T-helper 2 cell treated with Interferon-gamma antibody and Interleukin-4, amounts not matched to agents 5 μg/mL and 100 μg/mL, for 36 hours (primary cell): ENCODE data around the gene CCDC90B.
"Not testable (repeated sequence)": the region's sequence is repeated elsewhere in the genome, so short reads cannot be mapped to it uniquely, and the experiment has no call there.

Experiments used
- DNase-seq: peaks from one replicate; pipeline ENCODE4 v3.0.0; 2021; ENCODE audit warnings: low spot score
- H3K27ac Mint-ChIP-seq: one replicate; pipeline ENCODE4 v1.8.0; 2021; ENCODE audit warnings: mild to moderate bottlenecking, mixed read lengths
- H3K27me3 Mint-ChIP-seq: one replicate; pipeline ENCODE4 v1.8.0; 2021; ENCODE audit warnings: low read depth, mixed read lengths
- H3K36me3 Mint-ChIP-seq: one replicate; pipeline ENCODE4 v1.8.0; 2021; ENCODE audit warnings: low read depth, mixed read lengths
- H3K4me1 Mint-ChIP-seq: one replicate; pipeline ENCODE4 v1.8.0; 2021; ENCODE audit warnings: low read depth, mixed read lengths
- H3K4me3 Mint-ChIP-seq: one replicate; pipeline ENCODE4 v1.8.0; 2022; ENCODE audit warnings: mild to moderate bottlenecking, moderate library complexity, mixed read lengths
- H3K9me3 Mint-ChIP-seq: one replicate; pipeline ENCODE4 v1.8.0; 2021; ENCODE audit warnings: mixed read lengths

CCDC90B gene

DNA sequence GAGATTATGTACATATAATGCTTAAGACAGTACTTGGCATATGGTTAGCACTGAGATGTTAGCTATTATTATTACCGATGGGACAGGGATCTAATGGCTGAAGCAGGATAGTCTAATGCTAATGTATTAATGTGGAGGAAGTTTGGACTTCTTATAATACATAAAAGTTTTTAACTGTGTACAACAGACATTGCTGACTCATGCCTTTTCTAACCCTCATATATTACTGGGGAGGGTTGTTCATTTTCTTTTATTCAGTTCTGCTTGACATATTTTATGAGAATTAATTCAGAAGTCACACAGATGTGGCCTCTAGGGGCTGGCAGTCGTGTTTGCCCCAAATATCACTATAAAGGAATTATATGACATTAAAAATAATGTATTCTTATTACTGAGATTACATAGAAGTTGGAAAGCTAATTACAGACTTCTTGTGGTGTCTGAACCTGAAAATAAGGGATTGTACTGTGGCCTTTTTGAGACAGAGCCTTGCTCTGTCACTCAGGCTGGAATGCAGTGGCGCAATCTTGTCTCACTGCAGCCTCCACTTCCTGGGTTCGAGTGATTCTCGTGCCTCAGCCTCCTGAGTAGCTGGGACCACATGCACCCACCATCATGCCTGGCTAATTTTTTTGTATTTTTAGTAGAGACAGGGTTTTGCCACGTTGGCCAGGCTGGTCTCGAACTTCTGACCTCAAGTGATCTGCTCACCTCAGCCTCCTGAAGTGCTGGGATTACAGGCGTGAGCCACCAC lies 10.1 kb downstream of the CCDC90B start:
- H3K36me3 Mint-ChIP-seq = peaks cover 37% of the 10 kb centered on the region
- no peaks in the 10 kb centered on the region for H3K27me3 Mint-ChIP-seq
- peaks cover 4% of the 10 kb centered on the region for H3K9me3 Mint-ChIP-seq
- peaks cover 4% of the 10 kb centered on the region for H3K4me1 Mint-ChIP-seq
- H3K4me3 Mint-ChIP-seq = no peak overlapping the region
- DNase-seq = no peak
- H3K27ac Mint-ChIP-seq = no peak overlapping the region

GRCh38 chr11:83272627-83273026 lies 13.5 kb downstream of the CCDC90B start:
- Mint-ChIP-seq H3K27me3 (no peaks in the 10 kb centered on the region), H3K36me3 (peaks cover 57% of the 10 kb centered on the region), H3K4me3 (no peak overlapping the region), H3K9me3 (peaks cover 4% of the 10 kb centered on the region), H3K4me1 (peaks cover 10% of the 10 kb centered on the region), H3K27ac (no peak overlapping the region)
- no peak for DNase-seq

DNA sequence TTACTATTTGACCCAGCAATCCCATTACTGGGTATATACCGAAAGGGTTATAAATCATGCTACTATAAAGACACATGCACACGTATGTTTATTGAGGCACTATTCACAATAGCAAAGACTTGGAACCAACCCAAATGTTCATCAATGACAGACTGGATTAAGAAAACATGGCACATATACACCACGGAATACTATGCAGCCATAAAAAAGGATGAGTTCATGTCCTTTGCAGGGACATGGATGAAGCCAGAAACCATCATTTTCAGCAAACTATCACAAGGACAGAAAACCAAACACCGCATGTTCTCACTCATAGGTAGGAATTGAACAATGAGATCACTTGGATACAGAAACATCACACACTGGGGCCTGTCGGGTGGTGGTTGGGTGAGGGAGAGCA lies 14.4 kb downstream of the CCDC90B start:
- not testable (repeated sequence) for DNase-seq, H3K4me1 Mint-ChIP-seq, H3K27ac Mint-ChIP-seq, H3K27me3 Mint-ChIP-seq, H3K4me3 Mint-ChIP-seq, H3K9me3 Mint-ChIP-seq
- peaks cover 59% of the 10 kb centered on the region for H3K36me3 Mint-ChIP-seq

DNA sequence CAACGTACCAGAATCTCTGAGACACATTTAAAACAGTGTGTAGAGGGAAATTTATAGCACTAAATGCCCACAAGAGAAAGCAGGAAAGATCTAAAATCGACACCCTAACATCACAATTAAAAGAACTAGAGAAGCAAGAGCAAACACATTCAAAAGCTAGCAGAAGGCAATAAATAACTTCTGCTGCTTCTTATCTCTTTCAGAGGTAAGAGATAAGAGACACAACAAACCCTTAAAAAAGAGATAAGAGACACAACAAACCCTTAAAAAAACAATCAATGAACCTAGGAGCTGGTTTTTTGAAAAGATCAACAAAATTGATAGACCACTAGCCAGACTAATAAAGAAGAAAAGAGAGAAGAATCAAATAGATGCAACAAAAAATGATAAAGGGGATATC lies 17.1 kb downstream of the CCDC90B start:
- H3K27ac Mint-ChIP-seq, H3K27me3 Mint-ChIP-seq, DNase-seq, H3K4me3 Mint-ChIP-seq, H3K4me1 Mint-ChIP-seq, H3K9me3 Mint-ChIP-seq: not testable (repeated sequence)
- H3K36me3 Mint-ChIP-seq = peaks cover 59% of the 10 kb centered on the region

DNA sequence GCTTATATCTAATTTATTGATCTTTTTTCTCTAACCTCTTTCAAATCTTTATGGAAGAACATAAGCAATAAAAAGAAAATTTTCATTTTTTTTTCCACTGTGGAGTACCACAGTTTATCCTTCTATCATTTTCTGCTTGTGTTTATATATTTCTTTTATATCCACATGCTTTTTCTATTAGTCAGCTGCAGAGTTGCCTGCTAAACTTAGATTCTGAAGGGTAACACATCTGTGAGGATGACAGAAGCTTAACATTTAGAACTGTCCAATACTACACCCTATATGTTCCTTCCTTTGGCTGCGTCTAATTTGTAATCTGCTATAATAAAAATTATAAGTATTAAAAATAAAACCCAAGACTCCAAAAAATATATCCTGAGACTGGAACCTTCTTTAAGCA lies 20.8 kb downstream of the CCDC90B start:
- DNase-seq = no peak
- Mint-ChIP-seq H3K9me3 (no peaks in the 10 kb centered on the region), H3K4me1 (peaks cover 8% of the 10 kb centered on the region), H3K27me3 (no peaks in the 10 kb centered on the region), H3K27ac (no peak overlapping the region), H3K4me3 (no peak overlapping the region), H3K36me3 (peaks cover 38% of the 10 kb centered on the region)

DNA sequence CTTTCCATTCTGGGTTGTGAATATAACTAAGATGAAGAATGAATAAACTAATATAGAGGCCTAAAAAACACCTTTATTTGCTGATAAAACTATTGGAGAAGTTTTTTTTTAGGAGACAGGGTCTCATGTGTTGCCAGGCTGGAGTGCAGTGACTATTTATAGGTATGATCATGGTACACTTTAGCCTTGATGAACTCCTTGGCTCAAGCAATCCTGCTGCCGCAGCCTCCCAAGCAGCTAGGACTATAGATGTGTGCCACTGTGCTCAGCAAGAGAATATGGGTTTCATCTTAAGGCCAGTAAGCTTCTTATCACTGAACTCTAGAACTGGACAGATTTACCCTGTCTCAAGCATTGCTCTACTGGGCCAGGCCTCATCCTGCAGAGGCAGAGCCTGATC lies 26.6 kb downstream of the CCDC90B start:
- peaks cover 1% of the 10 kb centered on the region for H3K4me1 Mint-ChIP-seq
- H3K9me3 Mint-ChIP-seq = no peaks in the 10 kb centered on the region
- H3K36me3 Mint-ChIP-seq = peaks cover 11% of the 10 kb centered on the region
- DNase-seq = no peak
- H3K27me3 Mint-ChIP-seq = no peaks in the 10 kb centered on the region
- no peak overlapping the region for H3K27ac Mint-ChIP-seq
- H3K4me3 Mint-ChIP-seq = no peak overlapping the region

- Mint-ChIP-seq H3K27me3 (no peaks in the 10 kb centered on the region), H3K4me1 (no peaks in the 10 kb centered on the region), H3K9me3 (no peaks in the 10 kb centered on the region), H3K36me3 (peaks cover 5% of the 10 kb centered on the region), H3K27ac (no peak overlapping the region), H3K4me3 (no peak overlapping the region)
- no peak for DNase-seq
These were observed 28.4 kb downstream of the CCDC90B start for GRCh38 chr11:83257761-83258168.

DNA sequence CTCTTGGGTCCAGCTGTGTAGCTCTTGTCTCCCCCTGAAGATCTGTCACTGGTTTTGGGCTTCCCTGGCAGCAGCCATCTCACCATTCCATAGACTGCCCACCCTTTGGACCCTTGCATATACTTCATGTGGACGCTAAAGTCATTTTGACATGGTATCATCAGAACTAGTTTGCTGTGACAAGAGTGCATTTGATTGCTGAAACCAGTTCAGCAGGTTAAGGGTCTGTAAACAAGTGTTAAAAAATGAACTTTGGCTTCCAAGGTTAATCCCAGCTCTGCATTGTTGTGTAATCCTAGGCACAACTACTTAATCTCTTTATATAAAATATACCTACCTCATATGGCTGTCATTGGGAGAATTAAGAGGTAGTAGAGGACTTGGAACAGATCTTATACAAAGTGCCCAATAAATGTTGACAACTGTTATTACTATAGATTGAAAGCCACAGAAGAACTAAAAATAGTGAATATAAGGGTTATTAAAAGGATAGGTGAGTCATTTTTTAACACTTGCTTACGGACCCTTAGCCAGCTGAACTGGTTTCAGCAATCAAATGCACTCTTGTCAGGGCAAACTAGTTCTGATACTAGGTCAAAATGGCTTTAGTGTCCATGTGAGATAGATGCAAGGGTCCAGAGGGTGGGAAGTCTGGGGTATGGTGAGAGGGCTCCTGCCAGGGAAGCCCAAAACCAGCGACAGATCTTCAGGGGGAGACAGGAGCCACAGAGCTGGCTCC lies 29.4 kb downstream of the CCDC90B start:
- Mint-ChIP-seq H3K27ac (no peak overlapping the region), H3K4me1 (no peaks in the 10 kb centered on the region), H3K4me3 (no peak overlapping the region), H3K36me3 (peaks cover 3% of the 10 kb centered on the region), H3K27me3 (no peaks in the 10 kb centered on the region), H3K9me3 (no peaks in the 10 kb centered on the region)
- DNase-seq = no peak

DNA sequence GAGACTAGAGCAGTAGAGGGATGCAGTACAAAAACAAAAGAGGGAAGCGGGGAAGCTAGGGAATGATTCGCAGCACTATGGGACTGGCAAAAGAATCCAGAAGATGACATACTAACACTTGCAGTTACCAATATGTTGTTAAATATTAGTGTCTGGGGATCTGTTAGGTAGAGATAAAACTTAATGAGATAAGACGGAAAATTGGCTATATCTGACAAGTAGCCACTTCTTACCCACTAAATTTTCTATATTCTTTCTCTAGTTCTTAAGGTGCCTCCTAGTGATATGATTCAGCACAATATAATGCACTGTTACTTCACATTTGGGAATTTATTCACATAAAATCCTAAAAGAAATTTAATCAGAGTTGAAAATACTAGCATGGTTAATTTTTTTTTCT lies 30.8 kb downstream of the CCDC90B start:
- DNase-seq = no peak
- Mint-ChIP-seq H3K36me3 (peaks cover 3% of the 10 kb centered on the region), H3K4me1 (no peaks in the 10 kb centered on the region), H3K4me3 (no peak overlapping the region), H3K27ac (no peak overlapping the region), H3K27me3 (no peaks in the 10 kb centered on the region), H3K9me3 (no peaks in the 10 kb centered on the region)

DNA sequence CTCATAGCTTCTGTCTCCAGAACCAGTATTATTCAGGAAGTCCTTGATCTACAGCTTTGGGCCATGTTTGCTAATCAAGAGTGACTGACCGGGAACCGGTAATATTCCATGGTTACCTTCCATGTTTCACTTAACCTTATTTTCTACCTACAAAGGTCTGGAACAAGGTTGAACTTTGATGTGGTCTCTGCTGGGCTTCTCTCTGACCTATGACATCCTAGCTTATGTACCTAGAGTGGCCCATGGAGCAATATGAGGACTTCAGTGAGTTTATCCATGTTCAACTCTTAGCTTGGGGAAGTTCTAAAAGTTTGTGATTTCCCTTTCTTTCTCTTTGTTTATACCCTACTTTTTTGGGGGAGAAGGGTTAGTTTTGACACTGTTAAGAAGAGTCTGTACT lies 33.2 kb downstream of the CCDC90B start:
- no peak for DNase-seq
- Mint-ChIP-seq H3K27ac (no peak overlapping the region), H3K4me3 (no peak overlapping the region), H3K9me3 (no peaks in the 10 kb centered on the region), H3K27me3 (no peaks in the 10 kb centered on the region), H3K36me3 (peaks cover 3% of the 10 kb centered on the region), H3K4me1 (peaks cover 5% of the 10 kb centered on the region)

GRCh38 chr11:83252266-83252665 lies 33.9 kb downstream of the CCDC90B start:
- H3K4me3 Mint-ChIP-seq = no peak overlapping the region
- no peaks in the 10 kb centered on the region for H3K9me3 Mint-ChIP-seq
- no peak for DNase-seq
- H3K36me3 Mint-ChIP-seq = no peaks in the 10 kb centered on the region
- H3K27me3 Mint-ChIP-seq = no peaks in the 10 kb centered on the region
- peaks cover 5% of the 10 kb centered on the region for H3K4me1 Mint-ChIP-seq
- H3K27ac Mint-ChIP-seq = no peak overlapping the region

GRCh38 chr11:83249972-83250593 lies 36.1 kb downstream of the CCDC90B start:
- no peak overlapping the region for H3K4me3 Mint-ChIP-seq
- no peak for DNase-seq
- no peak overlapping the region for H3K27ac Mint-ChIP-seq
- H3K9me3 Mint-ChIP-seq = no peaks in the 10 kb centered on the region
- H3K36me3 Mint-ChIP-seq = no peaks in the 10 kb centered on the region
- peaks cover 5% of the 10 kb centered on the region for H3K4me1 Mint-ChIP-seq
- no peaks in the 10 kb centered on the region for H3K27me3 Mint-ChIP-seq

- no peak overlapping the region for H3K27ac Mint-ChIP-seq
These were observed 36.7 kb downstream of the CCDC90B start for GRCh38 chr11:83249445-83249844.

DNA sequence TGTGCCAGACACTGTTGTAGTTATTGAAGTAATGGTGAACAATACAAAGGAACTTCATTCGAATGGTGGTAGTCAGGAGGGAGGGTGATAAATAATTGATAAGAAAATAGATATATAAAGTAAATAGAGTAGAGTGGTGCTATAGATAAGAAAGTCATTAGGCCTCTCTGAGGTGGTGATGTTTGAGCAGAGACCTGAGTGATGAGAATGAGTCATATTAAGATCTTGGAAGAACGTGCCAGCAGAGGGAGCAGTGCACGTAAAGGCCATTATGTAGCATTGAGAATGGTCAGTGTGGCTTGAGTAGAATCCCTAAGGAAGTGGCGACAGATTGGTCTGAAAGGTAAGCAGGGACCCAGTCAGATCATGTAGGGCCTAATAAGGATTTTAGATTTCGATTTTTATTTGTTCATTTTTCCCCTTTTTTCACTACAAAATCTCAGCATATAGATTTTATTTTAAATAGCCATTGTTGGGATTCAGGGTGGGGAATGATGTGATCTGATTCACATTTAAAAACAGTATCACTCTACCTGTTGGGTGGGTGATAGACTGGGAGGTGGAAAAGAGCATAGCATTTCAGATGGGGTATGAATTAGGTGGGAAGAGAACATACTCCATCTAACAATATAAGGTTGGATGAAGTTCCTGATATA lies 44.7 kb downstream of the CCDC90B start:
- H3K4me1 Mint-ChIP-seq = no peaks in the 10 kb centered on the region
- no peak overlapping the region for H3K4me3 Mint-ChIP-seq
- no peaks in the 10 kb centered on the region for H3K9me3 Mint-ChIP-seq
- no peak overlapping the region for H3K27ac Mint-ChIP-seq
- H3K27me3 Mint-ChIP-seq = no peaks in the 10 kb centered on the region
- no peaks in the 10 kb centered on the region for H3K36me3 Mint-ChIP-seq
- no peak for DNase-seq

More at GRCh38 chr11:83249445-83249844, 36.7 kb downstream of the CCDC90B start:
- Mint-ChIP-seq H3K36me3 (no peaks in the 10 kb centered on the region), H3K27me3 (no peaks in the 10 kb centered on the region), H3K4me3 (no peak overlapping the region), H3K4me1 (peaks cover 5% of the 10 kb centered on the region), H3K9me3 (no peaks in the 10 kb centered on the region)
- no peak for DNase-seq
